AG09309 (cell line): ENCODE measurements around the gene BEST3.

Source experiments
- DNase-seq: peaks from one replicate; pipeline ENCODE4 v3.0.0-alpha.2; 2010; ENCODE audit warnings: low read depth
- H3K4me3 ChIP-seq: 2 replicates; pipeline ENCODE4 v1.5.1; 2011; ENCODE audit warnings: mild to moderate bottlenecking, low read depth, low read length, moderate library complexity; ENCODE audit not compliant: control insufficient read depth
- CTCF ChIP-seq: IDR thresholded peaks from 2 replicates; pipeline ENCODE4 v1.5.1; 2011; ENCODE audit warnings: mild to moderate bottlenecking, low read depth, low read length, inconsistent platforms; ENCODE audit not compliant: insufficient read depth, control insufficient read depth; ENCODE audit errors: missing control alignments

The BEST3 gene

GRCh38 chr12:69663726-69664125 is 35.4 kb downstream of the BEST3 start:
- TF ChIP-seq CTCF = no peak
- no peak for DNase-seq
- H3K4me3 ChIP-seq = no peak overlapping the region

GRCh38 chr12:69662764-69663163 is 36.3 kb downstream of the BEST3 start:
- no peak for TF ChIP-seq CTCF
- DNase-seq = no peak
- no peak overlapping the region for H3K4me3 ChIP-seq

GRCh38 chr12:69661386-69661785 is 37.7 kb downstream of the BEST3 start:
- no peak for DNase-seq
- TF ChIP-seq CTCF = no peak
- no peak overlapping the region for H3K4me3 ChIP-seq

- no peak for DNase-seq
- TF ChIP-seq CTCF = no peak
- H3K4me3 ChIP-seq = no peak overlapping the region
These were observed 38.8 kb downstream of the BEST3 start for GRCh38 chr12:69660164-69660863.

- no peak for TF ChIP-seq CTCF
These were observed 40.9 kb downstream of the BEST3 start for GRCh38 chr12:69658203-69658602.

GRCh38 chr12:69657376-69658137 is 41.5 kb downstream of the BEST3 start:
- no peak overlapping the region for H3K4me3 ChIP-seq
- no peak for TF ChIP-seq CTCF
- no peak for DNase-seq

More at GRCh38 chr12:69658203-69658602, 40.9 kb downstream of the BEST3 start:
- H3K4me3 ChIP-seq = no peak overlapping the region
- no peak for DNase-seq
